IPS-18c (cell line): ENCODE data around the gene EPHB1.

ENCODE experiments used
- H3K4me3 ChIP-seq: 2 replicates; pipeline ENCODE4 v1.7.0; 2013; ENCODE audit warnings: low read depth, mild to moderate bottlenecking, low read length, moderate library complexity; ENCODE audit not compliant: insufficient read depth
- H3K9me3 ChIP-seq: one replicate; pipeline ENCODE4 v1.6.1; 2013; ENCODE audit warnings: mild to moderate bottlenecking, low read length, moderate library complexity; ENCODE audit not compliant: control insufficient read depth, insufficient read depth

EPHB1 gene

DNA sequence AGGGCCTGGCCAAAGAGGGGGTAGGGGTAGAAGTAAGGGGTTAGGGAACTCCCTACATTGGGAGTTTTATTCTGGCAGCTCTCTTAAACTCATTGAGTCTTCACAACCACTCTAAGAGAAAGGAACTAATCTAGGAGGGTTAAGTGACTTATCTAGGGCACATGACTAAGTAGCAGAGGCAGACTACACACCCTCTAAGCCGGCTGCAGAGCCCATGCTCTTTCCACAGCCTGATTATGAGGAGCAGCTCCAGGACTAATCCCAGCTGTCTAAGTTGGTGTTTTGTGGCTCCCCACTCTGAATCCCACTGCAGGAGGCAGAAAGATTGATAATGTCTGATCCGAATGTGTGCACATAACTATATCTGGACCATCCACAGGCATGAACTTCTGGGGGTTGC is 374.6 kb downstream of the EPHB1 start:
- no peak overlapping the region for H3K4me3 ChIP-seq
- no peaks in the 10 kb centered on the region for H3K9me3 ChIP-seq

GRCh38 chr3:135170732-135171131 is 375.7 kb downstream of the EPHB1 start:
- no peak overlapping the region for H3K4me3 ChIP-seq
- H3K9me3 ChIP-seq, result no peaks in the 10 kb centered on the region

DNA sequence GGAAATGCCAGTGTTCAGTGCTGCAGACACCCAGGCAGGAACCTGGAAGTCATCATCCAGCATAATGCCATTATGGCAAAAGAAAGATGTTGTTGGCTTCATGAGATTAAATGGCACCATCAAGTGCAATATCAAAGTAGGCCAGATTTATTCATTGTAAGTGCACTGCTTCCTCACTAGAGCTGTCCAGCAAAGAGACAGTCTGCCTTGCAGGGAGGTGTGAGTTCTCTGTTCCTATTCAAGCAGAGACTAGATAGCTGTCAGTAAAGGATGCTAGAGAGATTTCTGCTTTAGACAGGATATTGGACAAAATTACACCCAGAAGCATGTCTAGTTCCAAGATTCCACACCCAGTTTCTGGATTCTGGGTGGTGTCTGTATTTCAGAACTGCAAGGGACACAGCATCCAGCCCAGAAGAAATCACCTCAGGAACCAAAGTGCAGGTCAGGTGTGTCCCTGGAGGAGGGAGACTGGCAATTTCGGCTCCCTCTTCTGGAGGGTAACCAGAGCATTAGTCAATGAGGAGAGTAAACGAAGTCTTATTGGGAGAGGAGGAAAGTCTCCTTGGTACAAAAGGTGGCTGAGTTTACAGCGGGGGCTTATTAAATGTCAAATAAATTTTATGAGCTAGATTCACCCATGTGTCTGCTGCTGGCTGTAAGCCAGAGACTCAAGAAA is 377.3 kb downstream of the EPHB1 start:
- Histone ChIP-seq H3K9me3 (no peaks in the 10 kb centered on the region), H3K4me3 (no peak overlapping the region)

DNA sequence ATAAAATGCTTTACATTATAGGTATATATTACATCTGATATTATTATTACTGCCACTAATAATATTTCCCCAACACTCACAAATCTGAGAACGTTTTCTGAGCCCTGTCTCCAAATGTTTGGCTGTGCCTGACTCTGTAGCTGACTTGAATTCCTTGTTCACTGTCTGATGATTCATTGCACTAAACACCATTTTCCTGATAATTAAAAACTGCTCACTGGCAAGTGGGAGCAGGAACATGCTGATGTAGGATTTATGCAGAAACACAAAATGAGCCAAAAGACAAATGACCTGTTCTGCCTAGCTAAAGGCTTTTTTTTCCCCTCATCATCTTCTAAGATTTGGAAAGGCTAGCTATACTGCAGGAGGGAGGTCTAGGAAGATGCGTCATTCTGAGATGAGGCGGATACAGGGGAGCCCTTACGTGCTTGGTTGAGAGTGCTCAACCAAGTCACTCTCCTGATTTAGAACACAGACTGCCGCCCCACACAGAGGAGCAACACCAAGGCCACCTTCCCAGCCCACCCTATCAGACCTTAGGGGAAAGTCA is 380.7 kb downstream of the EPHB1 start:
- H3K9me3 ChIP-seq, result no peaks in the 10 kb centered on the region
- H3K4me3 ChIP-seq, result no peak overlapping the region

DNA sequence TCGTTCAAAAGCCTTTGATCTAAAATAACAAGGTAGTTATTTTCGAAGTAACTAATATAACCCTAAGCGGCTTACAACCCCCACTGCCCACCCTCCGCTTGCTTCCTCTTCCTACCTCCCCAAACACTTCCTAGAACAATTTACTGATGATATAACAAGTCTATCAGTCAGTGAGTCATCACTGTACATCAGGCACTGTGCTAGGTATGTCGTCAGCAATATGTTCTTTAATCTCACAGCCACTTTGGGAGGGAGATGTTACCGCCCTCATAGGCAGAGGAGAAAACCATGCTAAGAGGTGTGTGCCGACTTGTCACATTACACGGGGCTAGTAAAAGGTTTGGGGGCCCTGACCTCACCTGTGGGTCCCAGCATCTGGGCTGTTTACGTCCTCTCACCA is 381.8 kb downstream of the EPHB1 start:
- H3K4me3 ChIP-seq, result no peak overlapping the region
- no peaks in the 10 kb centered on the region for H3K9me3 ChIP-seq

DNA sequence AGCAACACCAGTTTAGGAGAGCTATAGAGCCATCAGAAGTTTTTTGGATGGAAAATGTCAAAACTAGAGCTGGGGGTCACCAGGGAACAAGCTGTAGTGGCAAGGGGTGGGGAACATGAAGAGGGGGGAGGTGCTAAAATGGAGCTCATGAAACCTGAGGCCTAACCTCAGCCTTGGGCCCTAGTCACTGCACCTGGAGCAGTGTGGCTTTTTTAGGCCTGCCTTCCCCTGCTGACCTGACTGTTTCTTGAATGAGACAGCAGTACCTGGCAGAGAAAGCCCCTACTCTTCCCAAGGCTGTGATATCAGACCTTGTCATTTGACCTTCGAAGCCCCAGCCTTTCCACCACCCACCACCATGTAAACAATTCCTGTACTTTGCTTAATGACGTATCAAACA is 383.5 kb downstream of the EPHB1 start:
- Histone ChIP-seq H3K9me3 (no peaks in the 10 kb centered on the region), H3K4me3 (no peak overlapping the region)

- no peaks in the 10 kb centered on the region for H3K9me3 ChIP-seq
These were observed 386.3 kb downstream of the EPHB1 start for GRCh38 chr3:135181408-135181807.

GRCh38 chr3:135182364-135182998 is 387.4 kb downstream of the EPHB1 start:
- no peak overlapping the region for H3K4me3 ChIP-seq

More at GRCh38 chr3:135181408-135181807, 386.3 kb downstream of the EPHB1 start:
- no peak overlapping the region for H3K4me3 ChIP-seq

DNA sequence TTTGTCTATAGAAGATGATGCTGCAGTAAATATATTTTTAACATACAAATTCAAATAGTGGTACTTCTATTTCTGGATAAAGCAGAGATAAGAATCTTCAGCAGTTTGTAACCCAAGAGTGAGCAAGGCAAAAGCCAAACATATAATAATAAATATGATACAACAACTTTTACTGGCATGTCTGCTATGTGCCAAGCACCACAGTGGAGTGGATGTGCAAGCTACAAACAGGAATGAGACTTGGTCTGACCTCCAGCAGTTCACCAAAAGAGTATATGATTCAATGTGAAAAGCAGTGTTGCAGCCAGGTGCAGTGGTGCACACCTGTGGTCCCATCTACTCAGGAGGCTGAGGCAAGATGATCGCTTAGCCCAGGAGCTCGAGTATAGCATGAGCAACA is 395.6 kb downstream of the EPHB1 start:
- Histone ChIP-seq H3K9me3 (no peaks in the 10 kb centered on the region), H3K4me3 (no peak overlapping the region)

More at GRCh38 chr3:135182364-135182998, 387.4 kb downstream of the EPHB1 start:
- no peaks in the 10 kb centered on the region for H3K9me3 ChIP-seq

- H3K4me3 ChIP-seq, result no peak overlapping the region
- H3K9me3 ChIP-seq, result no peaks in the 10 kb centered on the region
These were observed 396.6 kb downstream of the EPHB1 start for GRCh38 chr3:135191708-135192107.

- Histone ChIP-seq H3K4me3 (no peak overlapping the region), H3K9me3 (no peaks in the 10 kb centered on the region)
These were observed 397.9 kb downstream of the EPHB1 start for GRCh38 chr3:135192929-135193328.

- Histone ChIP-seq H3K9me3 (no peaks in the 10 kb centered on the region), H3K4me3 (no peak overlapping the region)
These were observed 402.2 kb downstream of the EPHB1 start for GRCh38 chr3:135197246-135197645.

GRCh38 chr3:135197856-135198255 is 402.8 kb downstream of the EPHB1 start:
- Histone ChIP-seq H3K9me3 (no peaks in the 10 kb centered on the region), H3K4me3 (no peak overlapping the region)

DNA sequence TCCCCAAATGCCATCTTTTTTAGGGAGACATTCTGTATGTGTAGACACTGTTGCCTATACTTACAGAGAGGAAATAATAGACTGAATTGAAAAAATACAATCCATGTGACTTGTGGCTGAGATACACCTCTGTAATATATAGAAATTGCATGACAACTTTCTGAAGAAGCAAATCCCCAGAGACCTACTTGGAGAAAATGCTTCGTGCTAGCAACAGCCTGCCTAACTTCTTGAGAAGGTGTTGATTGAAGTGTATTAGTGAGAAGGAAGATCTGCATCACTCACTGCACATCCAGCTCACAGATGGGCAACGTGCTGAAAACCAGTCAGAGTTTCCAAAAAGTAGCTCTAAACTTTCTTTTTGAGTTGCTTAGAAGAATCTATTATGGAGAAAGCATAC is 404.1 kb downstream of the EPHB1 start:
- Histone ChIP-seq H3K9me3 (no peaks in the 10 kb centered on the region), H3K4me3 (no peak overlapping the region)

DNA sequence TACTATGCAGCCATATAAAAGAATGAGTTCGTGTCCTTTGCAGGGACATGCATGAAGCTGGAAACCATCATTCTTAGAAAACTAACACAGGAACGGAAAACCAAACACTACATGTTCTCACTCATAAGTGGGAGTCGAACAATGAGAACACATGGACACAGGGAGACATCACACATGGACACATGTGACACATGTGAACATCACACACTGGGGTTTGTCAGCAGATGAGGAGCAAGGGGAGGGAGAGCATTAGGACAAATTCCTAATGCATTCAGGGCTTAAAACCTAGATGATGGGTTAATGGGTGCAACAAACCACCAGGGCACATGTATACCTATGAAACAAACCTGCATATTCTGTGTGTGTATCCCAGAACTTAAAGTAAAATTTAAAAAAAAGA is 408.0 kb downstream of the EPHB1 start:
- Histone ChIP-seq H3K4me3 (no peak overlapping the region), H3K9me3 (no peaks in the 10 kb centered on the region)

DNA sequence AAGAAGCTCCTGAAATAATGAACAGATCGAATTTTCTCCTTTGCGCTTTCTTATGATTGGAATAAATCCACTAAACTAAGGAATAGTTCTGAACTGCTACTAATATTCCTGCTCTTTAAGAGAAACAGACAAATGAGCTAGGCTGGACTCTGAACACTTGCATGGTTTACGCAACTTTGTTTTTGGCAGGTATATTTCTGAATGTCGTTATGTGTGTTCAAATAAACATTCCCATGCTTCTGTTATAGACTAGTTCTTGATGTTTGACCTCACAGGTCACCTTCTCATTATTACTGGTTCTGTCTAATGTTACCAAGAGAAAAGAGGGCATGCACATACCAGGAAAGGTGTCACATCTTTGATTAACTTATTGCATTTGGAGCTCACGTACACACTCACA is 418.2 kb downstream of the EPHB1 start:
- Histone ChIP-seq H3K4me3 (no peak overlapping the region), H3K9me3 (no peaks in the 10 kb centered on the region)

DNA sequence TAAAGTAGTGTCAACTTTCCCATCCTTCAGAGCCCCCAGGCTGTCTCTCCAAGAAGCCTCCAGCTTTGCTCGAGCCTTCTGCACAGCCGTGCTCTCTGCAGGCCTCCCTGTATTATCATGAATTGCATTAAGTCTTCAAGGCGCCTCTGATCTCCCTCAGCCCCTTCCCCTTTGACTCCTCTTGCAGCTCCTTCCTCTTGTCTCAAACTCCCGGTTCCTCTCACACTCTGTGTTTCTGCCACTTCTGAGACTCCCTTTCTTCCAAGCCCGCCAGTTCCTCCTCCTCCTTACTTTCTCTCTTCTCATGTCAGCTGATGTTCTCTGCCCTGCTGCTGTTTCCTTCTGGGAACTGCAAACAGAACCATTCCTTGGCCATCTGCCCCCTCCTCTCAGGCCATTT is 418.8 kb downstream of the EPHB1 start:
- no peaks in the 10 kb centered on the region for H3K9me3 ChIP-seq
- no peak overlapping the region for H3K4me3 ChIP-seq

DNA sequence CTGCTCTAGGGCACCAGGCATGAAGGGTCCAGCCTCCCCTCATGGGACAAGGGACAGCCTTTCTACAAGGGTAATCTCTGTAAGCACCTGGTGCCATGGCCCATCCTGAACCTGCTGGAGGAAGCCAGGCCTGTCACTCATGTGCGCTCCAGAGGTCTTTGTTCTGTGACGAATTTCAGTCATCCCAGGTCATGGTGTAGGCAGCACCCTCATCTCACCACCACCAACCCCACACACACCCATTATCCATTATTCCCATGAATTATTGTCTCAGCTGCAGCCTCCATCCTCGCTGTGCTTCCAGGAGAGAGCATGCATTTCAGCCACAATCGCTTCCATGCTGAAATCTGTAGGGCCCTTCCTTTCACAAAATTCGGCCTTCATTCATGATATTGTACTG is 419.3 kb downstream of the EPHB1 start:
- no peaks in the 10 kb centered on the region for H3K9me3 ChIP-seq
- no peak overlapping the region for H3K4me3 ChIP-seq
